ENCODE measurements around the gene MRPL47.
A peak's percentile ranks its signal among the peaks of the same experiment; 100 is the strongest.

MRPL47 gene

GRCh38 chr3:179560791-179561190 is 43.6 kb downstream of the MRPL47 start:
- TF ChIP-seq POLR2A (IDR thresholded peaks at IDR 0.05; ENCODE audit: low read length) = no peak
- TF ChIP-seq GATA1 (IDR thresholded peaks at IDR 0.05; ENCODE audit: low read depth, low read length) = no peak
- no peak for DNase-seq

GRCh38 chr3:179558742-179559364 is 45.6 kb downstream of the MRPL47 start:
- DNase-seq = peak; percentile 68 to 77
- TF ChIP-seq POLR2A (IDR thresholded peaks at IDR 0.05; ENCODE audit: low read length) (no peak), GATA1 (IDR thresholded peaks at IDR 0.05; ENCODE audit: low read depth, low read length) (no peak)

GRCh38 chr3:179551349-179552105 is 52.9 kb downstream of the MRPL47 start:
- no peak for DNase-seq
- TF ChIP-seq GATA1 (IDR thresholded peaks at IDR 0.05; ENCODE audit: low read depth, low read length) (no peak), POLR2A (IDR thresholded peaks at IDR 0.05; ENCODE audit: low read length) (no peak)

- DNase-seq = no peak
- TF ChIP-seq POLR2A (IDR thresholded peaks at IDR 0.05; ENCODE audit: low read length) = no peak
- TF ChIP-seq GATA1 (IDR thresholded peaks at IDR 0.05; ENCODE audit: low read depth, low read length) = no peak
Measured at GRCh38 chr3:179546814-179547241, 57.6 kb downstream of the MRPL47 start.

- no peak for TF ChIP-seq GATA1 (IDR thresholded peaks at IDR 0.05; ENCODE audit: low read depth, low read length)
- TF ChIP-seq POLR2A (IDR thresholded peaks at IDR 0.05; ENCODE audit: low read length) = no peak
- no peak for DNase-seq
Measured at GRCh38 chr3:179544981-179545645, 59.3 kb downstream of the MRPL47 start.

- TF ChIP-seq GATA1 (IDR thresholded peaks at IDR 0.05; ENCODE audit: low read depth, low read length) (no peak), POLR2A (IDR thresholded peaks at IDR 0.05; ENCODE audit: low read length) (no peak)
- DNase-seq = no peak
Measured at GRCh38 chr3:179542375-179542774, 62.1 kb downstream of the MRPL47 start.

GRCh38 chr3:179541596-179541995 is 62.8 kb downstream of the MRPL47 start:
- DNase-seq = no peak
- TF ChIP-seq POLR2A (IDR thresholded peaks at IDR 0.05; ENCODE audit: low read length) (no peak), GATA1 (IDR thresholded peaks at IDR 0.05; ENCODE audit: low read depth, low read length) (no peak)

GRCh38 chr3:179541094-179541493 is 63.3 kb downstream of the MRPL47 start:
- TF ChIP-seq POLR2A (IDR thresholded peaks at IDR 0.05; ENCODE audit: low read length) (no peak), GATA1 (IDR thresholded peaks at IDR 0.05; ENCODE audit: low read depth, low read length) (no peak)
- no peak for DNase-seq
